ENCODE results near the gene TNFAIP8L1.

TNFAIP8L1 gene

DNA sequence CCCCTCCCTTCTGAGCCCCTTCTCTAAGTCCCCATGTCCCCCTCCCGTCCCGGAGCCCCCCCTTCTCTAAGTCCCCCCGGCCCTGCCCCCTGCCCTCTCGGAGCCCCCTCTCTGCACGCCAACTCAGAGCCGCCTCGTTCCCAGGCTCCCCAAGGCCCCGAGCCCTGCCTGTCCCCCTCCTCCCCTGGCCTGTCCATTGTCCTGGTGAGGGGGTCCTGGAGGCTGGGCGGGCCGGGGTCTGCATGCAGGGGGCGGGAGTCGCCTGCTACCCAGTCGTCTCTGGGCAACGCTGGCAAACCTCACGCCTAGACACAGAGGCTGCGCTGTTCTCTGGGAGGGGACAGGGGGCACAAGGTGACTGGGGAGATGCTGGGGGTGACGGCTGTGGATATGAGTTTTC, 40.6 kb upstream of the TNFAIP8L1 start:
- no peak overlapping the region for H3K27ac ChIP-seq (replicated peaks)
- DNase-seq (ENCODE audit: low read depth in 1 of 2, low spot score in 1 of 2), result no peak

DNA sequence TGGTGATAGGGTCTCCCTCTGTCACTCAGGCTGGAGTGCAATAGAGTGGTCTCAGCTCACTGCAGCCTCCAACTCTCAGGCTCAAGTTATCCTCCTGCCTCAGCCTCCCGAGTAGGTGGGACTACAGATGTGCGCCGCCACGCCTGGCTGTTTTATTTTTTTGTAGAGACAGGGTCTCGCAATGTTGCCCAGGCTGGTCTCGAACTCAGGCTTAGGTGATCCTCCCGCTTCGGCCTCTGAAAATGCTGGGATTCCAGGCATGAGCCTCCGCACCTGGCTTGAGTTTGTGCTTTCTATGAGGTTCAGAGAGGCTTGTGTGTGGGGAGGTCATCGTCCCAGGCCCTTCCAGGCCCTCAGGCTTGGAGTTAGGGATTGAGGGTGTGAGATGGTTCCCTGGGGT, 39.2 kb upstream of the TNFAIP8L1 start:
- no peak for DNase-seq (ENCODE audit: low read depth in 1 of 2, low spot score in 1 of 2)

More for the DNA sequence above, 40.6 kb upstream of the TNFAIP8L1 start:
- no peak overlapping the region for H3K4me3 ChIP-seq (replicated peaks; ENCODE audit: insufficient read depth, low read length)
- TF ChIP-seq, protein P1, sequence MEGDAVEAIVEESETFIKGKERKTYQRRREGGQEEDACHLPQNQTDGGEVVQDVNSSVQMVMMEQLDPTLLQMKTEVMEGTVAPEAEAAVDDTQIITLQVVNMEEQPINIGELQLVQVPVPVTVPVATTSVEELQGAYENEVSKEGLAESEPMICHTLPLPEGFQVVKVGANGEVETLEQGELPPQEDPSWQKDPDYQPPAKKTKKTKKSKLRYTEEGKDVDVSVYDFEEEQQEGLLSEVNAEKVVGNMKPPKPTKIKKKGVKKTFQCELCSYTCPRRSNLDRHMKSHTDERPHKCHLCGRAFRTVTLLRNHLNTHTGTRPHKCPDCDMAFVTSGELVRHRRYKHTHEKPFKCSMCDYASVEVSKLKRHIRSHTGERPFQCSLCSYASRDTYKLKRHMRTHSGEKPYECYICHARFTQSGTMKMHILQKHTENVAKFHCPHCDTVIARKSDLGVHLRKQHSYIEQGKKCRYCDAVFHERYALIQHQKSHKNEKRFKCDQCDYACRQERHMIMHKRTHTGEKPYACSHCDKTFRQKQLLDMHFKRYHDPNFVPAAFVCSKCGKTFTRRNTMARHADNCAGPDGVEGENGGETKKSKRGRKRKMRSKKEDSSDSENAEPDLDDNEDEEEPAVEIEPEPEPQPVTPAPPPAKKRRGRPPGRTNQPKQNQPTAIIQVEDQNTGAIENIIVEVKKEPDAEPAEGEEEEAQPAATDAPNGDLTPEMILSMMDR (IDR thresholded peaks at IDR 0.05; ENCODE audit: insufficient read depth, low read length), result no peak
- no peak for TF ChIP-seq GABPA (IDR thresholded peaks at IDR 0.05; ENCODE audit: low read depth)
- peaks cover 8% of the 10 kb centered on the region for H3K27me3 ChIP-seq (ENCODE audit: insufficient read depth, poor library complexity, severe bottlenecking)

DNA sequence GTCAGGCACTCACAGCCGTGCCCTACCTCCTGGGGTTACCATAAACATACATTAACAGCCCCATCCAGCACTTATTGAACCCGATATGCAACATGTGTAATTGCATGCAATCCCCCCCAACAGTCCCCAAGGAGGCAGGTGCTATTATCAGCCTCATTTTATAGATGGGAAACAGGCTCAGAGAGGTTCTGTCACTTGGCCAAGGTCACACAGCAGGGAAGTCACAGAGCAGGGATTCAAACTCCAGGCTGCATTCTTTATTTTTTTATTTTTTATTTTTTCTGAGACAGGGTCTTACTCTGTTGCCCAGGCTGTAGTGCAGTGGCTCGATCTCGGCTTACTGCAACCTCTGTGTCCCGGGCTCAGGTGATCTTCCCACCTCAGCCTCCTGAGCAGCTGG, 38.4 kb upstream of the TNFAIP8L1 start:
- no peak overlapping the region for H3K4me3 ChIP-seq (replicated peaks; ENCODE audit: insufficient read depth, low read length)
- no peak for DNase-seq (ENCODE audit: low read depth in 1 of 2, low spot score in 1 of 2)
- H3K27ac ChIP-seq (replicated peaks), result no peak overlapping the region
- TF ChIP-seq POLR2AphosphoS5 (IDR thresholded peaks at IDR 0.05; ENCODE audit: low read depth) (no peak), GABPA (IDR thresholded peaks at IDR 0.05; ENCODE audit: low read depth) (no peak), SPI1 (IDR thresholded peaks at IDR 0.05; ENCODE audit: borderline replicate concordance, low read depth) (no peak)
- TF ChIP-seq, protein P2, sequence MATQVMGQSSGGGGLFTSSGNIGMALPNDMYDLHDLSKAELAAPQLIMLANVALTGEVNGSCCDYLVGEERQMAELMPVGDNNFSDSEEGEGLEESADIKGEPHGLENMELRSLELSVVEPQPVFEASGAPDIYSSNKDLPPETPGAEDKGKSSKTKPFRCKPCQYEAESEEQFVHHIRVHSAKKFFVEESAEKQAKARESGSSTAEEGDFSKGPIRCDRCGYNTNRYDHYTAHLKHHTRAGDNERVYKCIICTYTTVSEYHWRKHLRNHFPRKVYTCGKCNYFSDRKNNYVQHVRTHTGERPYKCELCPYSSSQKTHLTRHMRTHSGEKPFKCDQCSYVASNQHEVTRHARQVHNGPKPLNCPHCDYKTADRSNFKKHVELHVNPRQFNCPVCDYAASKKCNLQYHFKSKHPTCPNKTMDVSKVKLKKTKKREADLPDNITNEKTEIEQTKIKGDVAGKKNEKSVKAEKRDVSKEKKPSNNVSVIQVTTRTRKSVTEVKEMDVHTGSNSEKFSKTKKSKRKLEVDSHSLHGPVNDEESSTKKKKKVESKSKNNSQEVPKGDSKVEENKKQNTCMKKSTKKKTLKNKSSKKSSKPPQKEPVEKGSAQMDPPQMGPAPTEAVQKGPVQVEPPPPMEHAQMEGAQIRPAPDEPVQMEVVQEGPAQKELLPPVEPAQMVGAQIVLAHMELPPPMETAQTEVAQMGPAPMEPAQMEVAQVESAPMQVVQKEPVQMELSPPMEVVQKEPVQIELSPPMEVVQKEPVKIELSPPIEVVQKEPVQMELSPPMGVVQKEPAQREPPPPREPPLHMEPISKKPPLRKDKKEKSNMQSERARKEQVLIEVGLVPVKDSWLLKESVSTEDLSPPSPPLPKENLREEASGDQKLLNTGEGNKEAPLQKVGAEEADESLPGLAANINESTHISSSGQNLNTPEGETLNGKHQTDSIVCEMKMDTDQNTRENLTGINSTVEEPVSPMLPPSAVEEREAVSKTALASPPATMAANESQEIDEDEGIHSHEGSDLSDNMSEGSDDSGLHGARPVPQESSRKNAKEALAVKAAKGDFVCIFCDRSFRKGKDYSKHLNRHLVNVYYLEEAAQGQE (IDR thresholded peaks at IDR 0.05; ENCODE audit: insufficient replicate concordance, low read depth), result no peak
- TF ChIP-seq, protein P1 (IDR thresholded peaks at IDR 0.05; ENCODE audit: insufficient read depth, low read length), result no peak
- H3K27me3 ChIP-seq (ENCODE audit: insufficient read depth, poor library complexity, severe bottlenecking), result peaks cover 8% of the 10 kb centered on the region

More for the DNA sequence above, 39.2 kb upstream of the TNFAIP8L1 start:
- Histone ChIP-seq H3K27ac (replicated peaks) (no peak overlapping the region), H3K27me3 (ENCODE audit: insufficient read depth, poor library complexity, severe bottlenecking) (peaks cover 8% of the 10 kb centered on the region), H3K4me3 (replicated peaks; ENCODE audit: insufficient read depth, low read length) (no peak overlapping the region)
- TF ChIP-seq, protein P1 (IDR thresholded peaks at IDR 0.05; ENCODE audit: insufficient read depth, low read length), result no peak
- TF ChIP-seq, protein P2 (IDR thresholded peaks at IDR 0.05; ENCODE audit: insufficient replicate concordance, low read depth), result no peak
- no peak for TF ChIP-seq GABPA (IDR thresholded peaks at IDR 0.05; ENCODE audit: low read depth)
- TF ChIP-seq POLR2AphosphoS5 (IDR thresholded peaks at IDR 0.05; ENCODE audit: low read depth), result no peak
- no peak for TF ChIP-seq SPI1 (IDR thresholded peaks at IDR 0.05; ENCODE audit: borderline replicate concordance, low read depth)

DNA sequence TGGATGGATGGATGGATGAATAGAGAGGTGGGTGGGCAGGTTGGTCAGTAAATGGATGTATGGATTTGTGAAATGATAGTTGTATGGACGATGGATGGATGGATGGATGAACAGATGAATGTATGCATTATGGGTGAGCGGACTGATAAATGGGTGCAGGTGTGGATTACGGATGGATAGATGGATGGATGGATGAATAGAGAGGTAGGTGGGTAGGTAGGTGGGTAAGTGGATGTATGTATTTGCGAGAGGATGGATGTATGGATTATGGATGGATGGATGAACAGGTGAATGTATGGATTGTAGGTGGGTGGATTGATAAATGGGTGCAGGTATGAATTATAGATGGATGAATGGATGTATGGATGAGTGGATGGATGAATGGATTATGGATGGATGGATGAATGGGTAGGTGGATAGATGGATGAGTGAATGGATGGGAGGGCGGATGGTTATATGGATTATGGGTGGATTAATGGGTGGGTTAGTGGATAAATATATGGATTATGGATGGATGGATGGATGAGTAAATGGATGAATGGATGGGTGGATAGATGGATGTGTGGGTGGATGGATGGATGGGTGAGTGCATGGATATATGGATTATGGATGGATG, 37.0 kb upstream of the TNFAIP8L1 start:
- DNase-seq (ENCODE audit: low read depth in 1 of 2, low spot score in 1 of 2), result no peak
- Histone ChIP-seq H3K4me3 (replicated peaks; ENCODE audit: insufficient read depth, low read length) (no peak overlapping the region), H3K27me3 (ENCODE audit: insufficient read depth, poor library complexity, severe bottlenecking) (peaks cover 3% of the 10 kb centered on the region), H3K27ac (replicated peaks) (no peak overlapping the region)
- TF ChIP-seq, protein P1 (IDR thresholded peaks at IDR 0.05; ENCODE audit: insufficient read depth, low read length), result no peak
- no peak for TF ChIP-seq GABPA (IDR thresholded peaks at IDR 0.05; ENCODE audit: low read depth)
- TF ChIP-seq, protein P2 (IDR thresholded peaks at IDR 0.05; ENCODE audit: insufficient replicate concordance, low read depth), result no peak
- no peak for TF ChIP-seq POLR2AphosphoS5 (IDR thresholded peaks at IDR 0.05; ENCODE audit: low read depth)
- TF ChIP-seq SPI1 (IDR thresholded peaks at IDR 0.05; ENCODE audit: borderline replicate concordance, low read depth), result no peak
